GM23248 (cell line): ENCODE measurements around the gene SMIM24. TPM values are rescaled to one million over a fixed set of nuclear protein-coding genes. Genes with fewer than 3 reads are reported as not detected.

ENCODE experiments used
- DNase-seq: peaks from one replicate; pipeline ENCODE4 v3.0.0-alpha.2; 2015
- H2AFZ ChIP-seq: fragments of 200-600 bp; sonication (generic); 2 replicates; pipeline ENCODE4 v1.6.1; 2016; ENCODE audit warnings: antibody characterized with exemption
- H3F3A ChIP-seq: fragments of 200-600 bp; sonication (generic); 2 replicates; pipeline ENCODE4 v1.6.1; 2016; ENCODE audit warnings: mild to moderate bottlenecking, antibody characterized with exemption, mixed run types; ENCODE audit not compliant: insufficient read depth
- H3K27ac ChIP-seq: fragments of 200-600 bp; sonication (generic); 2 replicates; pipeline ENCODE4 v1.5.1; 2016; ENCODE audit warnings: mild to moderate bottlenecking
- H3K27me3 ChIP-seq: fragments of 200-600 bp; sonication (generic); replicated peaks from 2 replicates; pipeline ENCODE4 v1.6.1; 2016; ENCODE audit warnings: mild to moderate bottlenecking; ENCODE audit not compliant: insufficient read depth
- H3K36me3 ChIP-seq: fragments of 200-600 bp; sonication (generic); 2 replicates; pipeline ENCODE4 v1.6.1; 2016; ENCODE audit warnings: low read depth, mild to moderate bottlenecking
- H3K4me1 ChIP-seq: fragments of 200-600 bp; sonication (generic); 2 replicates; pipeline ENCODE4 v1.6.1; 2016; ENCODE audit warnings: mild to moderate bottlenecking; ENCODE audit not compliant: insufficient read depth
- H3K4me2 ChIP-seq: fragments of 200-600 bp; sonication (generic); one replicate; pipeline ENCODE4 v1.6.1; 2016; ENCODE audit warnings: mild to moderate bottlenecking; ENCODE audit not compliant: unreplicated experiment
- H3K4me3 ChIP-seq: fragments of 200-600 bp; sonication (generic); 2 replicates; pipeline ENCODE4 v1.5.1; 2016; ENCODE audit warnings: mild to moderate bottlenecking
- H3K79me2 ChIP-seq: fragments of 200-600 bp; sonication (generic); 2 replicates; pipeline ENCODE4 v1.6.1; 2016; ENCODE audit warnings: mild to moderate bottlenecking; ENCODE audit not compliant: insufficient read depth
- H3K9ac ChIP-seq: fragments of 200-600 bp; sonication (generic); 2 replicates; pipeline ENCODE4 v1.6.1; 2016; ENCODE audit warnings: mild to moderate bottlenecking
- H3K9me2 ChIP-seq: fragments of 200-600 bp; sonication (generic); 2 replicates; pipeline ENCODE4 v1.6.1; 2016; ENCODE audit warnings: mixed run types, mild to moderate bottlenecking, moderate library complexity; ENCODE audit not compliant: insufficient read depth
- H3K9me3 ChIP-seq: fragments of 200-600 bp; sonication (generic); one replicate; pipeline ENCODE4 v1.6.1; 2017; ENCODE audit warnings: low read depth
- H4K20me1 ChIP-seq: fragments of 200-600 bp; sonication (generic); 2 replicates; pipeline ENCODE4 v1.6.0; 2016; ENCODE audit not compliant: insufficient read depth
- EZH2 ChIP-seq: fragments of 200-600 bp; sonication (generic); IDR thresholded peaks from 2 replicates; pipeline ENCODE4 v1.6.1; 2018; ENCODE audit warnings: antibody characterized with exemption, mild to moderate bottlenecking; ENCODE audit not compliant: insufficient read depth, poor library complexity, severe bottlenecking
- EZH2phosphoT487 ChIP-seq: fragments of 200-600 bp; sonication (generic); IDR thresholded peaks from 2 replicates; pipeline ENCODE4 v1.6.1; 2018; ENCODE audit warnings: antibody characterized with exemption, moderate library complexity, mild to moderate bottlenecking, low read depth; ENCODE audit not compliant: insufficient read depth
- WGBS, 2 experiments: methylation state at CpG; one replicate each; pipeline ENCODE4 v1.1.6; 2015 to 2017; ENCODE audit warnings: low lambda C conversion rate in 2 of 2, low coverage in 1 of 2; ENCODE audit errors: missing lambda C conversion rate in 2 of 2; 5-methylcytosine and 5-hydroxymethylcytosine counted together
- in situ Hi-C: fragments of 300-500 bp; cut with MboI; formaldehyde crosslinking; loops from 2 replicates; pipeline ENCODE4 v1.15.0; 2020
- polyA plus RNA-seq: library from polyadenylated mRNA; unstranded; fragments of >200 nt; fragmentation: Nextera tagmentation; extraction: Ambion mirVana; gene quantifications from 2 replicates; pipeline ENCODE4 v1.2.1, GENCODE V29; 2016
- total RNA-seq: library from RNA; depleted of rRNA; stranded (reverse); fragments of >200 nt; shearing (Covaris generic); gene quantifications from 2 replicates; pipeline ENCODE4 v1.2.3, GENCODE V29; 2014

Gene SMIM24
- total and polyA plus RNA-seq, 2 experiments from 2014 or later, result not detected

DNA sequence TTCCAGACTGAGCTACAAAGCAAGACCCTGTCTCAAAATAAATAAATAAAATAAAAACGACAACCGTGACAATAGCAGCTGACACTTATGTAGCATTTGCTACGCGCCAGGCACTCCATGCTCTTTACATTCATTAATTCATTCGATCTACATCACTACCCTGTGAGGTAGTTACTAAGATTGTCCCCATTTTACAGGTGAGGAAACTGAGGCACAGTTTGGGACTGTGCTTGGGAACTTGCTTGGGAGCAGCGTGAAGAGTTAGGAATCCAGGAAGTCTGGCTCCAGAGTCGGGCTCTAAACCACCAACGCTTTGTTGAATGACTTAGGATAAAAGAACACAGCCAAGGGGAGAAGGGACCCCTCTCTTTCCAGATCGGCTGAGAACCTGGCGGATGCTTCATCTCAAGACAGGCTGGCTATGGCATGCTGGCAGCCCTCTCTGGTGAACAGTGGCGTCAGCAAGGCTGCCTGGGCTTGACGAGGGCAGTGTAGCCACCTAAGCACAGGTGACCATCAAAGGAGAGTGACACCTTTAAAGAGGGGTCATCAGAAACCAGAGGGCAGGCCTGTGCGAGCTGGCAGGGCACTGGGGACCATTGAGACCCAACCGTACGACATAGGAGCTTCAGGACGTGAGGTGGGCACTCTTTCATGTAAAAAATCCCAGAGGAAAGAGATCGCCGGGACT is 19.6 kb upstream of the SMIM24 start:
- H2AFZ ChIP-seq, result peak overlapping the region; percentile 86
- peak; percentile 21 for DNase-seq
- H3K27ac ChIP-seq, result peak overlapping the region; percentile 84
- peak overlapping the region; percentile 88 for H3K9ac ChIP-seq
- TF ChIP-seq EZH2phosphoT487 (no peak), EZH2 (no peak)
- H3K27me3 ChIP-seq, result no peaks in the 10 kb centered on the region
- peak overlapping the region; percentile 74 for H3K4me3 ChIP-seq
- H3K4me2 ChIP-seq, result peak overlapping the region; percentile 83
- H3K9me2 ChIP-seq, result no peaks in the 10 kb centered on the region
- H3K4me1 ChIP-seq, result no peaks in the 10 kb centered on the region
- H3K36me3 ChIP-seq, result 0 out of 2 replicates have a peak, but pooled peaks cover 5% of the 10 kb centered on the region
- 25 to 26% methylated on average over 18 of the region's 18 CpGs for WGBS, 2 experiments
- H3F3A ChIP-seq, result no peaks in the 10 kb centered on the region
- no peaks in the 10 kb centered on the region for H4K20me1 ChIP-seq
- H3K9me3 ChIP-seq, result no peaks in the 10 kb centered on the region
- H3K79me2 ChIP-seq, result peaks cover 36% of the 10 kb centered on the region
- in situ Hi-C loops, result no loop called here

DNA sequence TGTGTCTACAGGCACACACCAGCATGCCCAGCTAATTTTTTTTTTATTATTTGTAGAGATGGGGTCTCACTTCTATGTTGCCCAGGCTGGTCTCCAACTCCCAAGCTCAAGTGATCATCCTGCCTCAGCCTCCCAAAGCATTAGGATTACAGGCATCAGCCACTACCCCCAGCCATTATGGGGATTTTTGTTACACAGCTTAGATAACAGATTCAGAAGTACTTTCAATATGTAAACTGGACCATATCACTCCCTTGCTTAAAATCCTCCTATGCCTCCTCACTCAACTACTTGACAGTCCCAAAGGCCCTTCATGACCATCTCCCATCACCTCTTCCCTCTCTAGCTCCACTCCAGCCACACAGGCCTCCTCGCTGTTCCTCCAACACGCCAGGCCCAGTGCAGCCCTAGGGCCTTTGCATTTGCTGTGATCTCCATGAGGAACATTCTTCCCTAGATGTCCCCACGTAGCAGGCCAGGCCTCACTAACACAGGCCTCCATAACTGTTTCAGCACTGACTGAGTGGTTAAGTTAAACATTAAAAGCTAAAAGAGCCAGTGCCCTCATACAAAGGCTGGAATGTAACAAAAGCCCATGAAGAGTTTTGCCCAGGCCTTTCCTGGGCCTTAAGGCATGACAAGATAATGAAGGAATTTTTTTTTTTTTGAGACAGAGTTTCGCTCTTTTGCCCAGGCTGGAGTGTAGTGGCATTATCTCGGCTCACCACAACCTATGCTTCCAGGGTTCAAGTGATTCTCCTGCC is 17.6 kb upstream of the SMIM24 start:
- H3K4me2 ChIP-seq, result no peak overlapping the region
- TF ChIP-seq EZH2phosphoT487 (no peak), EZH2 (no peak)
- no peaks in the 10 kb centered on the region for H3K27me3 ChIP-seq
- H3K9me2 ChIP-seq, result no peaks in the 10 kb centered on the region
- H3K4me3 ChIP-seq, result no peak overlapping the region
- H3K4me1 ChIP-seq, result no peaks in the 10 kb centered on the region
- no peak overlapping the region for H3K9ac ChIP-seq
- peaks cover 36% of the 10 kb centered on the region for H3K79me2 ChIP-seq
- H4K20me1 ChIP-seq, result no peaks in the 10 kb centered on the region
- in situ Hi-C loops, result no loop called here
- no peak for DNase-seq
- H3K36me3 ChIP-seq, result 0 out of 2 replicates have a peak, but pooled peaks cover 5% of the 10 kb centered on the region
- H3K9me3 ChIP-seq, result no peaks in the 10 kb centered on the region
- no peak overlapping the region for H2AFZ ChIP-seq
- H3F3A ChIP-seq, result no peaks in the 10 kb centered on the region
- no peak overlapping the region for H3K27ac ChIP-seq
- 92 to 93% methylated on average over 5 of the region's 5 CpGs for WGBS, 2 experiments

DNA sequence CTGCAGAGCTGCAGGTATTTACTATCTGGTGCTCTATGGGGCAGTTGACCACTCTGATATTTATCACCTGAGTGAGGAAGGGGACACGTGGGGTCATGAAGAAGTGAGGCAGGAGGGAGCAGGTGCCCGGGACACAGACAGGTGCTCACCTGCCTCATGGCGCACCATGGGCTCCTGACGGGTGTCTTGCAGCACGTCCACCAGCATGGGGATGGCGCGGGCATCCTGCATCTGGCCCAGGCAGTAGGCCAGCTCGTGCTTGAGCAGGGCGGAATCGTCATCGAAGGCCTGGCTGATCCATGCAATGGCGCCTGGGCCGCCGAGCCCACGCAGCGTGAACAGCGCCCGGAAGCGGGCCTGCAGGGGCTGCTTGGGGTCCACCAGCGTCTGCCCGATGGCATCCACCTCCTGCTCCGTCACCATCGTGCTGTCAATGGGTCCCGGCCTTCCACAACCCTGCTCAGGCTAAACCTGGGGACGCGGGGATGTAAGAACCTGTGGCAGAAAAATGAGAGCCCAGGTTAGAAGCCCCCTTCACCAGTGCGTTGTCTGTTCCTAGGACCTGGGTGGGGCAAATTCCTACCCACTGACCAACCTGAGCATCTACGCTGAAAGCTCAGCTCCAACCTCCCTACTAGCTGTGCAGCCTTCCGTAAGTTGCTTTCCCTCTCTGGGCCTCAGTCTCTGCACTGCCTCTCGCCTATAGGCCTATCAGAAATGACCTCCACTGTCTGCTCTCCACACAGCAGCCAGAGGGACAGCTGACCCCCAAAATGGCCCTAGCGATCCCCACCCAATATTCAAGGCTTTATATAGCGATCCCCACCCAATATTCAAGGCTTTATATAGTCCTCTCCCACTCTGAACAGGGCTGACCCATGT is 16.3 kb upstream of the SMIM24 start:
- Histone ChIP-seq H3K27me3 (no peaks in the 10 kb centered on the region), H3K27ac (no peak overlapping the region), H3K9me3 (no peaks in the 10 kb centered on the region), H2AFZ (no peak overlapping the region), H3K9ac (no peak overlapping the region), H3K79me2 (peaks cover 36% of the 10 kb centered on the region), H3K4me3 (no peak overlapping the region), H3K9me2 (no peaks in the 10 kb centered on the region), H3K36me3 (0 out of 2 replicates have a peak, but pooled peaks cover 5% of the 10 kb centered on the region), H4K20me1 (no peaks in the 10 kb centered on the region), H3F3A (no peaks in the 10 kb centered on the region), H3K4me1 (no peaks in the 10 kb centered on the region), H3K4me2 (no peak overlapping the region)
- in situ Hi-C loops, result no loop called here
- TF ChIP-seq EZH2phosphoT487 (no peak), EZH2 (no peak)
- no peak for DNase-seq
- WGBS, 2 experiments, result 95 to 96% methylated on average over 32 of the region's 32 CpGs

DNA sequence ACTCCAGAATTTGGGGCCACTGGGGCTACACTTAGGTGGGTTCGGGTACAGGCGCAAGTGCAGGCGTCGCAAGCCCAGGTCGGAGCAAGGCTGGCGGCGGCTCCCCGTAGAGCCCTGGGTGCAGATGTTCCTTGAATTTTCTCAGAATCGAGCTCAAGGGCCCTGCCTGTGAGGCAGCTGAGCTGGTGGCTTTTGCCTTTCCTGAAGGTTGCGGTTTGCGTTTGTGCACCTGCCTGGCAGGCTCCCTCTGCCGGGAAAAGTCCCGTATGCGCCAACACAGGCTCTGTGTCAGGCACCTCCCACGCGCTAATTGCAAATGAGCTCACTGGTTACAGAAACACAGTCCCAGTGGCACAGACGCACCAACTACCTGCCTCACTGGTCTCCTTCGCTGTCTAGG is 14.2 kb upstream of the SMIM24 start:
- Histone ChIP-seq H3K27me3 (no peaks in the 10 kb centered on the region), H3K79me2 (peaks cover 28% of the 10 kb centered on the region), H3K9me3 (no peaks in the 10 kb centered on the region), H3F3A (no peaks in the 10 kb centered on the region), H4K20me1 (no peaks in the 10 kb centered on the region), H3K27ac (no peak overlapping the region), H3K4me2 (no peak overlapping the region), H3K9me2 (no peaks in the 10 kb centered on the region), H3K9ac (no peak overlapping the region), H3K4me3 (no peak overlapping the region), H2AFZ (no peak overlapping the region), H3K4me1 (no peaks in the 10 kb centered on the region), H3K36me3 (0 out of 2 replicates have a peak, but pooled peaks cover 5% of the 10 kb centered on the region)
- in situ Hi-C loops, result no loop called here
- no peak for DNase-seq
- TF ChIP-seq EZH2 (no peak), EZH2phosphoT487 (no peak)
- WGBS, 2 experiments, result 94% methylated on average over 18 of the region's 18 CpGs
